Measurements from ENCODE around the gene C1QTNF6.
A peak's percentile ranks its signal among the peaks of the same experiment; 100 is the strongest.

The C1QTNF6 gene

GRCh38 chr22:37164505-37164887, 23.6 kb downstream of the C1QTNF6 start:
- FAIRE-seq (no peak), DNase-seq (ENCODE audit: low spot score) (no peak)

DNA sequence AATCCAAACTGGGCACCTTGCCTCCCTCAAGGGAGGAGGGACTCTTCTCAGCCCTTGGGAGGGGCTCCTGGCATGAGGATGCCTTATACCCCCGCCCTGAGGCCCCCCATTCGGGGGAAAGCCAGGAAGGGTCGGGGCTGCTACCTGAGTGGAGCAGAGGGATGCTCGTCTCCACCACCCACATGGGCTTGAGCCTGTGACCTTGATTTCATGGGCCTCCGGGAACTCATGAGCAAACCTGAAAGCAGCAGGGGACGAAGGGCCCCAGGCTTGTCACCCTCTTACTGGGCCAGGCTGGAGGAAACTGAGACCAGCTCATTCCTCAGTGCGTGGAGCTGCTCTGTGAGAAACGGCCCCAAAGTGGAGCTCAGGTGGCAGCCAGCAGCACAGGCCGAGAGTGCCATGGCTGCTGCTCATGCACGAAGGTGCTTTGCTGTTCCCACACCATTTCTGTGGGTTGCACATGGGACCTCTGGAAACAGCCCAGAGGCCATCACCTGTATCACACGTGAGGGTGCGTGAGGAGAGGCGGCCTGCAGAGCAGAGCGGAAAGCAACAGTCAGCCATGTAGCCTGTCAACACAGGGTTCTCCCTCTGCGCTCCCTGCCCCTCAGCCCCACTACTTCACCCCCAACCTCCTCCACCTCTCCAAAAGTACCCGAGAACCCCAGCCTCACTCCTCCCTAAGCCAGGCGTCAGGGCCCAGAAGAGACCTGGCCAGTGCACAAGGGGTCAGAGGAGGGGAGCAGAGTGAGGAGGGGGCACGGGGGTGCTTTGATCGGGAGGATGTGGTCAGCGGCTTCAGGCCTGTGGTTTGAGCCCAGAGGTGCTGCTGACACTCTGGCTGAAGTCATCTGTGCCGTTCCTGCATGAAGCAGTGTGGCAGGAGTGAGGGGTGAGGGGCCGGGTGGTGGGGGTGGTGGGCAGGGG, 24.2 kb downstream of the C1QTNF6 start:
- DNase-seq (ENCODE audit: low spot score), result no peak
- FAIRE-seq, result no peak

GRCh38 chr22:37163096-37163489, 25.0 kb downstream of the C1QTNF6 start:
- DNase-seq (ENCODE audit: low spot score) (no peak), FAIRE-seq (no peak)

- FAIRE-seq (peak; percentile 56), DNase-seq (ENCODE audit: low spot score) (no peak)
Observed at GRCh38 chr22:37162221-37163095, 25.6 kb downstream of the C1QTNF6 start.

GRCh38 chr22:37161443-37161842, 26.6 kb downstream of the C1QTNF6 start:
- DNase-seq (ENCODE audit: low spot score), result no peak
- FAIRE-seq, result no peak

DNA sequence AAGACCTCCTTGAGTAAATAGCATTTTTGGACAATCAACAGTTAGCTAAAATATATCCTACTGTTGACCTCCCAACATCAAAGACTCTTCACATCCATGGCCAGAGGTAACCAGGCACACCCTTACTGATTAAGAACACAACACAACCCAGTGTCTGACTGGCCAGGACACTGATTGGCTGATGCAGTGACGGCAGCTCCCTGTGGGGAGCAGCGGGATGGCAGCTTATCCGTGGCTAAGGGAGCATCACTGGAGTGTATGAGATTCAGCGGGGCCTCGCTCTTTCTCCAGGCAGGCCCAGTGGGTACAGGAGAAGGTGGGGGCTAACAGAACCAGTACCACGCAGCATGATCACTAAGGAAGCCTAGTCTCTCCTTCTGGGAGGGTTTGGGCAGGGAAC, 28.0 kb downstream of the C1QTNF6 start:
- DNase-seq (ENCODE audit: low spot score), result no peak

DNA sequence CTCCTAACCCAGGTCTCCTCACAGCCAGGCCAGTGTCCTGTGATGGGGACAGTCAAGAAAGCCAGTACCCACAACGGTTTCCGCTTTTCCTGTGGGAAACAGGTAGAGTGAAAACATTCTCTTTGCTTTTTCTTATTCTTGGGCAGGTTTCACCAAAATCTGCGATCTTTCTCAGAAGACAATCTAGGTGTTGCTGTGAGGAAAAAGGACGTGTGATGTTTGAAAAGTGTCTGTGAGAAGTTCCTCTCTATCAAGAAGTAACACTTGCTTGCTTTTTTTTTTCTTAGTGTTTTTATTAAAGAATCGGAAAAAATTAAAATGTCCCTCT, 29.1 kb downstream of the C1QTNF6 start:
- FAIRE-seq (no peak), DNase-seq (ENCODE audit: low spot score) (no peak)

More for the DNA sequence above, 28.0 kb downstream of the C1QTNF6 start:
- FAIRE-seq, result no peak

GRCh38 chr22:37157516-37158285, 30.3 kb downstream of the C1QTNF6 start:
- peak; percentile 35 for FAIRE-seq
- no peak for DNase-seq (ENCODE audit: low spot score)

DNA sequence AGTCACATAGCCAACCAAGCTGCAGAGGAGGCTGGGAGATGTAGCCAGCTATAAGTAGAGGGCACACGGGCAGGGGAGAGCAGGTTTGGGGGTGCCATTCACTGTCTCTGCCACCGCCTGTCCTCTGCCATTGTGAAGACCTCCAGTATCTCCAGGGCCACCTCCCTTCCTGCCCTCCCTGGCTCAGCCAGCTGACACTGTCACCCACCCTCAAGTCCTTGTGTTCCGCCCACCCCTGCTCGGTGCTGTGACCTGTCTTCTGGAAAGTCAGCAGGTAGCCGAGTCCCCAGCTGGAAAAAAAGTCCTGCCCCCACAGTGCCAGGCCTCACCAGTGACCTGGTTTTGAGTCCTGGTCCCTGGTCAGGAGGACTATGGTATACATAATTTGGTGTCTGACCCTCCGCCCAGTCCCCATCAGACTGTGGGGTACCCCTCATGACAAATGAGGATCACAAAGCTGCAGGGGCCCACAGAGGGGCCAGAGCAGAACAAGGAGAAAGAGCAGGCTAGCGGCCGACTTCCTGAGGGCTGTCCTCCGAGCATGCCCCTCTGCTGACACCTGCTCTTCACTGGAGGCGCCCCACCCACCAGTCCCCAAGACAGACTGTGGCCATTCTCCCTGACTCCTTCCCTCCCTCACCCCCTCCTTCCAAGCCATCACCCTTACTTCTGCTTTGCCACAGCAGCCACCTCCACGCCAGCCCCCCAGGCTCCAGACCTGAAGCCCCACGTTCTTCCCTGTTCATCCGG, 31.2 kb downstream of the C1QTNF6 start:
- peak; percentile 44 for FAIRE-seq
- DNase-seq (ENCODE audit: low spot score), result no peak

DNA sequence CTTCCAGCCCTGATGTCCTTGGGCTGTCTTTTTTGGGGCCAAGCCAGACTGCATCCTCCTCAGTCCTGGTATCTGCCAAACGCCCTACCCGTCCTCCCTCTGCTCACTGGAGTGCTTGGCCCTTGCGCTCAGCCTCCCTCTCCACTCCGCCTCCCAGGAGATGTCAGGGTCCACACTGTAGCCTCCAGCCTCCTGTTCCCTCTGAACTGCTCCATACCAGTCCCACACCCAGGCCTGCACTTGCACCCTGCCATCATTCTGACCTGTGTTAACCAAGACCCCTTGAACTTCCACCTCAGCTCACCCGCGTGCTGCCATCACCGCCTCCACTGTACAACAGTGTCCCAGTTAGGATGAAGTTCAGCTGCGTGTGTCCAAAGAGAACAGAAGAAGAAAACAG, 32.1 kb downstream of the C1QTNF6 start:
- no peak for DNase-seq (ENCODE audit: low spot score)
- FAIRE-seq, result no peak

GRCh38 chr22:37154925-37155712, 32.9 kb downstream of the C1QTNF6 start:
- DNase-seq (ENCODE audit: low spot score), result no peak
- peak; percentile 5 for FAIRE-seq

DNA sequence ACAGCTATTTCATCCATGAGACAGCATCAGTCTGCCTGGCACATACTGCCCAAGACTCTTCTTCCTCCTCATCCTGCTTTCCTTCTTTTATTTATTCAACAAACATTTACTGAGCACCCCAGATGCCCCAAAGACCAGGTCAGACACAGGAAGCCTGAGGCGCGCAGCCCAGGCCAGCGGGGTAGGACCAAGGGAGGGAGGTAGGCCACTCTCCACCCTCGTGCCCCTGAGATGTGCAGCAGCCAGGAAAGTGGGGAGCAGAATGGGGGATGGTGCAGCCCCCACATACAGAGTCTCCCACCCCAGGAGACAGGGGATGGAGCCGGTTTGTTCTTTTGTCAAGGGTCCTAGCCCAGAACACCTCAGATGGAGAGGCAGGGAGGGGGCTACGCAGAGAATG, 34.1 kb downstream of the C1QTNF6 start:
- FAIRE-seq (no peak), DNase-seq (ENCODE audit: low spot score) (no peak)

DNA sequence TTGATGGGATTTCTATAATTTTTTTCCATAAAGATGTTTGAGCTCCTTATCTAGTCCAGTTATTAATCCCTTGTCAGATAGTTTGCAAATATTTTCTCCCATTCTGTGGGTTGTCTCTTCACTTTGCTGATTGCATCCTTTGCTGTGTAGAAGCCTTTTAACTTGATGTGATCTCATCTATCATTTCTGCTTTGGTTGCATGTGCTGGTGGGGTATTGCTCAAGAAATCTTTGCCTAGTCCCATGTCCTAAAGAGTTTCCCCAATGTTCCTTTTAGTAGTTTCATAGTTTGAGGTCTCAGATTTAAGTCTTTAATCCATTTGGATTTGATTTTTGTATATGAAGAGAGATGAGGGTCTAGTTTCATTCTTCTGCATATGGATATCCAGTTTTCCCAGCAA, 36.6 kb downstream of the C1QTNF6 start:
- FAIRE-seq, result no peak

DNA sequence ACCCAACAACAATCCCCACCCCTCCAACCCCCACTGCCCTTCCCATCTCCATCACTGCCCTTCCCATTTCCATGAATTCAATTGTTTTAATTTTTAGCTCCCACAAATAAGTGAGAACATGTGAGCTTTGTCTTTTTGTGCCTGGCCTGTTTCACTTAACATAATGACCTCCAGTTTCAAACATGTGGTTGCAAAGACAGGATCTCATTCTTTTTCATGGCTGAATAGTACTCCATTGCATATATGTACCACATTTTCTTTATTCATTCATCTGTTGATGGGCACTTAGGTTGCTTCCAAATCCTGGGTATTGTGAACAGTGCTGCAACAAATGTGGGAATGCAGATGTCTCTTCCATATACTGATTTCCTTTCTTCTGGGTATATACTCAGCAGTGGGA, 37.3 kb downstream of the C1QTNF6 start:
- DNase-seq (ENCODE audit: low spot score) (no peak), FAIRE-seq (no peak)

More for the DNA sequence above, 36.6 kb downstream of the C1QTNF6 start:
- no peak for DNase-seq (ENCODE audit: low spot score)

GRCh38 chr22:37148742-37149665, 39.0 kb downstream of the C1QTNF6 start:
- FAIRE-seq, result no peak
- no peak for DNase-seq (ENCODE audit: low spot score)

DNA sequence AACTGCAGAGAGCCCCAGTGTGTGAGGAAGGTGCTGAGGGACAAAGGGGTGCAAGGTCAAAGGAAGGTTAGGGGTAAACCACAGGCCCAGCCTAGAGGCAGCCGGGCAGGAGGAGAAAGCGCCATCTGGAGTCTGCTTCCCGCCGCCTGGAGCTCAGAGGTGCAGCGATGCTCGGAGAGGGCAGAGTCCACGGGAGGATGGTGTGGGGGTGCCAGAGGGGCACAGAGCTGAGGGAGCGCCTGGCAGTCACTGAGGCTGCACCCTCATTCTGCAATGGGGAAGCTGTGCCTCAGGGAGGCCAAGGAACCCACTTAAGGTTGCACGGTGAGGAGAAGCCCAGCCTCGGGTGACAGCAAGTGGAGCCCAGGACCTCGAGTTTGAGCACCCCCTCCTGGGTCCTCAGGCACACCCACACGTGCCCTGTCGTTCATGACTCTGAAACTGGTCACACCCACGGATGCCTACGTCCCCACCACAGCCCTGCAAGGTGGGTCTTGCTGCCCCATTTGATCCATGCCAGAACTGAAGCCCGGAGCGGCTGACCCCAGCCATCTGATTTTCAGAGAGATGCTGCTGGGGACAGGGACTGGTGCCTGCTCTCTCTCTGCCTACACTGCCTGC, 39.9 kb downstream of the C1QTNF6 start:
- no peak for FAIRE-seq
- DNase-seq (ENCODE audit: low spot score), result no peak

DNA sequence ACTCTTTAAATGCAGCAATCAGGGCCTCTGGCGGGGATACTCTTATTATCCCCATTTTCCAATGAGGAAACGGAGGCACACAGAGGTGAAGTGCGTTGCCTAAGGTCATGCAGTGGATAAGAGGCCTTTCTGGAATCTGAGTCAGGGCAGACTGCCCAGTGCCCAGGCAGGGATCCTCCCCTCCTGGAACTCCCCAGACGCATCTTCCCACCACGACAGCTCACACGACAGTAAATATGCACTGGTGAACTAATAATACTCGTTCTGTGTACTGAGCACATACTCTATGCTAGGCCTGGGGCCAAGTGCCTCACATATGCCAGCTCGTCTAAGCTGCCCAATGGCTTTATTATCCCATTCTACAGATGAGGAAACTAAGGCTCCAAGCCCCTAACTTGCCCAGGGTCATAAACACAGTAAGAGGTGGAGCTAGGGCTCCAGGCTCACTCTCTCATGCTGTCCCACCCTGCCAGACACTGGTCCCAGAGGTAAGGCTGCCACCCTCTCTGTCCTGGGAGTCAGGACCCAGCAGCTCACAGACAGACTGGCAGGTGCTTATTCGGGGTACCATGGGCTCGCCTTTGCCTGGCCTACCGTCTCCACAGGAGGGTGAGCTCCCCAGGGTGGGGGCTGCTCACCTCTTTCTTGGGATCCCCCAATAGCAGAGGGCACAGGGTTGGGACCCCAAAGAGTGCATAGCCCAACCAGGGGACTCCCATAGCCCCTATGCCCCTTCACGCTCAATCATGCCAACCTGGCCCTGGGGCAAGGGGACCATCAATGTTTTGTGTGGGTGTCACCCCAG, 40.7 kb downstream of the C1QTNF6 start:
- no peak for DNase-seq (ENCODE audit: low spot score)
- peak; percentile 13 for FAIRE-seq

All from urothelium cell line (cell line).